ENCODE measurements around the gene PCDH15. TPM values are rescaled to one million over a fixed set of nuclear protein-coding genes. Genes with fewer than 3 reads are reported as not detected.

Gene PCDH15
- total RNA-seq, 2 donors from 2014 or later: 0.58 to 0.95 TPM

DNA sequence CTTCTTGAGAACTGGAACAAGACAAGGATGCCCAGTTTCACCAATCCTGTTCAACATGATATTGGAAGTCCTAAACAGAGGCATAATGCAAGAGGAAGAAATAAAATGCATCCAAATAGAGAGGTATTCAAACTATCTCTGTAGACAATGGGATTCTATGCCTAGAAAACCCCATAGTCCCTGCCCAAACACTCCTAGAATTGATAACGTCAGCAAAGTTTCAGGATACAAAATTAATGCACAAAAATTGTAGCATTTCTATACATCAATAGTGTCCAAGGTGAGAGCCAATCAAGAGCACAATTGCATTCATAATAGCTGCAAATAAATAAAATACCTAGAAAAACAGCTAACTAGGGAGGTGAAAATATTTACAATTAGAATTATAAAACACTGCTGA lies 72.5 kb downstream of the PCDH15 start:
- Histone ChIP-seq H3K4me1 (ENCODE audit: control insufficient read depth, insufficient read depth, low read length) (no peaks in the 10 kb centered on the region), H3K36me3 (ENCODE audit: control insufficient read depth, insufficient read depth, low read length) (no peaks in the 10 kb centered on the region), H3K9ac (ENCODE audit: extremely low read depth, low read length, poor library complexity, severe bottlenecking) (no peak overlapping the region), H3K9me3 (ENCODE audit: control insufficient read depth, low read length) (no peaks in the 10 kb centered on the region), H3K27ac (ENCODE audit: low read depth, low read length) (no peak overlapping the region), H3K4me3 (ENCODE audit: low read length) (no peak overlapping the region), H3K27me3 (ENCODE audit: control insufficient read depth, insufficient read depth, low read length, poor library complexity, severe bottlenecking) (no peaks in the 10 kb centered on the region)
- TF ChIP-seq, protein P1, sequence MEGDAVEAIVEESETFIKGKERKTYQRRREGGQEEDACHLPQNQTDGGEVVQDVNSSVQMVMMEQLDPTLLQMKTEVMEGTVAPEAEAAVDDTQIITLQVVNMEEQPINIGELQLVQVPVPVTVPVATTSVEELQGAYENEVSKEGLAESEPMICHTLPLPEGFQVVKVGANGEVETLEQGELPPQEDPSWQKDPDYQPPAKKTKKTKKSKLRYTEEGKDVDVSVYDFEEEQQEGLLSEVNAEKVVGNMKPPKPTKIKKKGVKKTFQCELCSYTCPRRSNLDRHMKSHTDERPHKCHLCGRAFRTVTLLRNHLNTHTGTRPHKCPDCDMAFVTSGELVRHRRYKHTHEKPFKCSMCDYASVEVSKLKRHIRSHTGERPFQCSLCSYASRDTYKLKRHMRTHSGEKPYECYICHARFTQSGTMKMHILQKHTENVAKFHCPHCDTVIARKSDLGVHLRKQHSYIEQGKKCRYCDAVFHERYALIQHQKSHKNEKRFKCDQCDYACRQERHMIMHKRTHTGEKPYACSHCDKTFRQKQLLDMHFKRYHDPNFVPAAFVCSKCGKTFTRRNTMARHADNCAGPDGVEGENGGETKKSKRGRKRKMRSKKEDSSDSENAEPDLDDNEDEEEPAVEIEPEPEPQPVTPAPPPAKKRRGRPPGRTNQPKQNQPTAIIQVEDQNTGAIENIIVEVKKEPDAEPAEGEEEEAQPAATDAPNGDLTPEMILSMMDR (conservative IDR thresholded peaks at IDR 0.05): no peak
- no peaks in the 10 kb centered on the region for H3K36me3 Mint-ChIP-seq (ENCODE audit: low read depth)
- H3K27ac Mint-ChIP-seq: no peak overlapping the region
- DNase-seq: no peak
- no peak overlapping the region for H3K4me3 Mint-ChIP-seq
- no peaks in the 10 kb centered on the region for H3K27me3 Mint-ChIP-seq (ENCODE audit: insufficient read depth)
- H3K9me3 Mint-ChIP-seq: no peaks in the 10 kb centered on the region
- 88 to 100% methylated on average over 1 of the region's 1 CpG for WGBS, 2 experiments (ENCODE audit: insufficient coverage in 1 of 2, insufficient read length in 1 of 2)
- no peaks in the 10 kb centered on the region for H3K4me1 Mint-ChIP-seq

DNA sequence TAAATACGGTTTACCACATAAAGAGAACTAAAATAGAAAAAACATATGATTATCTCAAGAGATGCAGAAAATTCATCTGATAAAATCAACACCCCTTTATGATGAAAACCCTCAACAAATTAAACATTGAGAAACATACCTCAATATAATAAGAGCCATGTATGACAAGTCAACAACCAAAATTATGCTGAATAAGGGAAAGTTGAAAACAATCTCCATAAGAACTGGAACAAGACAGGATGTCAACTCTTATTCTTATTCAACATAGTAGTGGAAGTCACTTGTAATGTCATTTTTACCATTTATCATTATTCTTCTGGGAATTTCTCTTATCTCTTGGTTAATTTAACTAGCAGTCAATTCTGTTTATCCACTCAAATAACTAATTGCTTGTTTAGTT lies 79.0 kb downstream of the PCDH15 start:
- 100% methylated on average over 1 of the region's 1 CpG; no CpG with 5 or more reads in 1 of the 2 experiments for WGBS, 2 experiments (ENCODE audit: insufficient coverage in 1 of 2, insufficient read length in 1 of 2)
- DNase-seq: no peak
- Histone ChIP-seq H3K9ac (ENCODE audit: extremely low read depth, low read length, poor library complexity, severe bottlenecking) (no peak overlapping the region), H3K4me3 (ENCODE audit: low read length) (no peak overlapping the region), H3K36me3 (ENCODE audit: control insufficient read depth, insufficient read depth, low read length) (no peaks in the 10 kb centered on the region), H3K27me3 (ENCODE audit: control insufficient read depth, insufficient read depth, low read length, poor library complexity, severe bottlenecking) (no peaks in the 10 kb centered on the region), H3K9me3 (ENCODE audit: control insufficient read depth, low read length) (peaks cover 4% of the 10 kb centered on the region), H3K4me1 (ENCODE audit: control insufficient read depth, insufficient read depth, low read length) (no peaks in the 10 kb centered on the region), H3K27ac (ENCODE audit: low read depth, low read length) (no peak overlapping the region)
- Mint-ChIP-seq H3K27me3 (ENCODE audit: insufficient read depth) (no peaks in the 10 kb centered on the region), H3K9me3 (peaks cover 10% of the 10 kb centered on the region), H3K4me3 (no peak overlapping the region), H3K4me1 (no peaks in the 10 kb centered on the region), H3K36me3 (ENCODE audit: low read depth) (peaks cover 1% of the 10 kb centered on the region), H3K27ac (no peak overlapping the region)
- TF ChIP-seq, protein P1 (conservative IDR thresholded peaks at IDR 0.05): no peak

DNA sequence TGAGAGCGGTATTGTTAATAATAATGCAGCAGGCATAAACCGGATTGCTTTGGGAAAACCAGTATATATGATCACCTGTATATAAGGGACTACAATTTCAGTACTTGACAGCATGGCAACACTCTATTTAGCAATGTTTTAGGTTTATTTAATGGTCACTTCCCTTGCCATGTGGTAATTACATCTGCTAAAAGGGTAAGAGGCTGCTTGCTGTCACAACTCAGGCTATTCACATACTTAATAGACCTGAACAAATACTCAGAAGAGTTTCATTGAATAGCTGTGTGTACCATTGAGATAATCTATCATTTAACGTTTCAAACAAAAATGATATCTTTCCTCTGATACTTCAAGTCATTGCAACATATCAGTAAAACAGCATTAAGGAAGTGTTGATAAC lies 90.1 kb downstream of the PCDH15 start:
- H3K27ac ChIP-seq (ENCODE audit: low read depth, low read length): no peak overlapping the region
- Mint-ChIP-seq H3K4me1 (peaks cover 15% of the 10 kb centered on the region), H3K27me3 (ENCODE audit: insufficient read depth) (no peaks in the 10 kb centered on the region), H3K9me3 (no peaks in the 10 kb centered on the region), H3K36me3 (ENCODE audit: low read depth) (no peaks in the 10 kb centered on the region), H3K4me3 (no peak overlapping the region), H3K27ac (no peak overlapping the region)
- no peaks in the 10 kb centered on the region for H3K36me3 ChIP-seq (ENCODE audit: control insufficient read depth, insufficient read depth, low read length)
- H3K9ac ChIP-seq (ENCODE audit: extremely low read depth, low read length, poor library complexity, severe bottlenecking): no peak overlapping the region
- TF ChIP-seq, protein P1 (conservative IDR thresholded peaks at IDR 0.05): no peak
- DNase-seq: no peak
- WGBS, 2 experiments (ENCODE audit: insufficient coverage in 1 of 2, insufficient read length in 1 of 2): 90% methylated on average over 2 of the region's 3 CpGs; no CpG with 5 or more reads in 1 of the 2 experiments
- H3K4me1 ChIP-seq (ENCODE audit: control insufficient read depth, insufficient read depth, low read length): peaks cover 5% of the 10 kb centered on the region
- H3K27me3 ChIP-seq (ENCODE audit: control insufficient read depth, insufficient read depth, low read length, poor library complexity, severe bottlenecking): no peaks in the 10 kb centered on the region
- H3K9me3 ChIP-seq (ENCODE audit: control insufficient read depth, low read length): no peaks in the 10 kb centered on the region
- no peak overlapping the region for H3K4me3 ChIP-seq (ENCODE audit: low read length)

Measured in endodermal cell (in vitro differentiated cells).